Fibroblast of villous mesenchyme (primary cell): Measurements from ENCODE around the gene FMNL3. TPM values are rescaled to one million over a fixed set of nuclear protein-coding genes. Genes with fewer than 3 reads are reported as not detected.

Source experiments
- DNase-seq: peaks from one replicate; pipeline ENCODE4 v3.0.0-alpha.2; 2010; ENCODE audit warnings: low read depth
- H3K4me3 ChIP-seq: 2 replicates; pipeline ENCODE4 v1.5.1; 2011; ENCODE audit warnings: low read depth, mild to moderate bottlenecking, low read length
- total RNA-seq: library from RNA; depleted of rRNA; stranded (reverse); fragments of >200 nt; gene quantifications from 2 replicates; pipeline ENCODE4 v1.2.3, GENCODE V29; 2012
- TF ChIP-seq, protein P1 (sequence below): IDR thresholded peaks from 2 replicates; pipeline ENCODE4 v1.5.1; 2012; ENCODE audit warnings: low read depth, mild to moderate bottlenecking, low read length; ENCODE audit not compliant: insufficient read depth

Gene FMNL3
- total RNA-seq, 1 donor, result 22.5 TPM

DNA sequence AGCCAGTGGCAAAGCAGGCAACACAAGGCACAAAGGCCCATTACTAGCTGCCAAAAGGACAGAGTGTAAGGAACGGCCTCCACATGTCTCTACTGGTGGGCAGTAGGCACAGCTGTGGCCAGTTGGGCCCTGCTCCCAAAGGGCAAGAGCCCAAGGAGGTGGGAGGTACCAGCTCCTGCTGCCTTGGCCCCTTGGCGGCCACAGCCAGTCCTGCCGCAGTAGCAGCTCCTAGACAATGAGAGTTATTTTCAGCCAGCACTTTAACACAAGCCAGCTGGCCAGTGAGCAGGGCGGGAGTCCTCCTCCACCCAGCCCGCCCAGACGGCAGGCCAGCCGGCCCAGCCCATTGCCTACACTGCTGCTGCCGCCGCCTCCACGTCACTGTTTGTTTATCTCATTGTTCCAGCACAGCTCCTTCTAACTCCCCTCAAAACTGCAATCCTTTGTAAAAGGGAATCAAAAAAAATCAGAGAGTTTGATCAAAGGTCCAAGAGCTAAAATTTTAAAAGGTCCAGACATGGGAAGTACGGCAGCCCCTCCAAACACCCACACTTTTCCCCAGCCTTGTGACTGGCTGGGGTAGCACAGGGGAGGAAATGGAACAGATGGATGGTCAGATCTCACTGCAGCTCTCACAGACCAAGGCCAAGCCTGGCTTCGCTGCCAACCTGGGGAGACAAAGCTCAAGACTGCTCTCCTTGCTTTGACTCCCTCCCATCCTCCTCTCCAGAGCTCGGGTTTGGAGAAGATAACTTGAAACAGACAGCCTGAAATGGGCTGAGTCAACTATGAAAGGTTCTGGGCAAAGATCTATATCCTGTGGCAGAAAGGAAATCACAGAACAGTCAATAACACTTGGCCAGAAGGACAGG, 33.5 kb downstream of the FMNL3 start:
- peak; percentile 97 for DNase-seq
- TF ChIP-seq, protein P1, sequence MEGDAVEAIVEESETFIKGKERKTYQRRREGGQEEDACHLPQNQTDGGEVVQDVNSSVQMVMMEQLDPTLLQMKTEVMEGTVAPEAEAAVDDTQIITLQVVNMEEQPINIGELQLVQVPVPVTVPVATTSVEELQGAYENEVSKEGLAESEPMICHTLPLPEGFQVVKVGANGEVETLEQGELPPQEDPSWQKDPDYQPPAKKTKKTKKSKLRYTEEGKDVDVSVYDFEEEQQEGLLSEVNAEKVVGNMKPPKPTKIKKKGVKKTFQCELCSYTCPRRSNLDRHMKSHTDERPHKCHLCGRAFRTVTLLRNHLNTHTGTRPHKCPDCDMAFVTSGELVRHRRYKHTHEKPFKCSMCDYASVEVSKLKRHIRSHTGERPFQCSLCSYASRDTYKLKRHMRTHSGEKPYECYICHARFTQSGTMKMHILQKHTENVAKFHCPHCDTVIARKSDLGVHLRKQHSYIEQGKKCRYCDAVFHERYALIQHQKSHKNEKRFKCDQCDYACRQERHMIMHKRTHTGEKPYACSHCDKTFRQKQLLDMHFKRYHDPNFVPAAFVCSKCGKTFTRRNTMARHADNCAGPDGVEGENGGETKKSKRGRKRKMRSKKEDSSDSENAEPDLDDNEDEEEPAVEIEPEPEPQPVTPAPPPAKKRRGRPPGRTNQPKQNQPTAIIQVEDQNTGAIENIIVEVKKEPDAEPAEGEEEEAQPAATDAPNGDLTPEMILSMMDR, result peak; percentile 41
- H3K4me3 ChIP-seq, result no peak overlapping the region

DNA sequence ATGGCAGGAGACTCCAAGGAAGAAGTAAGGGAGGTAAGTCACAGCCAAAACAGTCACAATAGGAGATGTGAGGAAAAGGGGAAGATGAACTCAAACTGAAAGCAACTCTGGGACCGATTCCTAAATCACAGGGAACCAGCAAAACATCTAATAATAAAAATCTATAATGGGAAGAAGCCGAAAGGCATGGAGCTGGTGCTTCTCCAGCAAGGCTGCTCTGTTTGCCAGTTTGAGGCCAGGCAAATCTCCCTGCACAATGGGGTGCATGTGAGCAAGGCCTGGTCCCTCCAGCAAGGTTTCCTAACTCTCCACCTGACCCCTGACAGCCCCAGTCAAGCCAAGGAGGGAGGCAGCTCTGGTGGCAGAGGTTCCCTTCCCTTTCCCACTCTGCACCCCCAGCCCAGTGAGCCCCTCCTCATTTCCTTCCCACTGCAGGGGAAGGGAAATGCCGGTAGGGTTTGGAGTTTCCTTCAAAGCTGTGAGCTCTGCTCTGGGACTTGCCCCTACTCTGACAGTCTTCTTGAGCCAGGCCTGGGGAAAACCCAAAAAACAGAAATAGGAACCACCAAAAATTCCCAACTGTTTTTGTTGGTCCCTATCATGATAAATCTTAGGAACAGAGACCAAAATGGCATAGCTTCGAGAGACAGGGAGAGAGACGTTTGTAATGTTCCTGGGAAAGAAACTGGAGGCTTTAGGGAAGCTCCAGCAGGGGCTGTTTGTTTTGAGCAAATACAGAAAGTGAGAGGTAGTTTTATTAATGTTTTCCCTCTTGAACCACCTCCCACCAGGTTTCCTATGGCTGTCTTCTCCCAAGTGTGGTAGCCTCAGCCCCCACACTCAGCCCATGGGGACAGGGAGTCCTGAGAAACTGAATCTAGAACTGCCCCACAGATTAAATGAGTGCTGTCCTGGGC, 34.6 kb downstream of the FMNL3 start:
- DNase-seq, result no peak
- no peak overlapping the region for H3K4me3 ChIP-seq
- TF ChIP-seq, protein P1, result no peak

DNA sequence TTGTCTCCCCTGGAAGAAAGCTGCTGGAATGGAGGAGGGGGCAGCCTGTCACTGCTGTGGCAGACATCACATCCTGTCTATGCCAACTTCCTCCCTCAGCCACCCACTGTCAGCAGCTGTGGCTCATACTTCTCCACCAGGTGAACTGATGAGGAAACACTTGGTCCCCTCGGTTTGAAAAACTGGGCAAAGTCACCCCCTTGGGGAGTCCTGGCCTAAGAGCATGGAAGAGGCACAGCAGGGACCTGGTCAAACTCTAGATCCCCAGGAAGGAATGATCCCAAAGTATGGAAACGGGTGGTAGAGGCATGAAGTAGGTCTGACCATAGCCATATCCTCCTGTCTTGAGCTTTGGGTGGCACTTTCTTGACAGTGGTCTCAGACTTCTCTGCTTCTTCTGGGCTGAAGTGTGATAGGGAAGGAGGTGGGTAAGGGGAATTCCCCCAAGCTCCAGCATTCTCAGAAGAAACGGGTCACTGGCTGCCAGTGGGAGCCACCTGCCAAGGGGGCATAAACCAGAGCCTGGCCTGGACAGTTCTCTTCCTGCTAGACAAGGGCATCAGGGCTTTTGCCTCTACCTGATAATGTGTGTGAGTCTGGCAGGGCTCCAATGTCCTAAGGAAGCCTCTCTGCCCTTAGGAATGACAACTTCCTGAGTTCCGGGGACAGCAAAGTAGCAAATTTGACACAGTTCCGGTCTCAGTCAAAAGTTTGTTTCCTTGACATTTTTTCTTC, 36.0 kb downstream of the FMNL3 start:
- no peak for DNase-seq
- TF ChIP-seq, protein P1, result no peak

DNA sequence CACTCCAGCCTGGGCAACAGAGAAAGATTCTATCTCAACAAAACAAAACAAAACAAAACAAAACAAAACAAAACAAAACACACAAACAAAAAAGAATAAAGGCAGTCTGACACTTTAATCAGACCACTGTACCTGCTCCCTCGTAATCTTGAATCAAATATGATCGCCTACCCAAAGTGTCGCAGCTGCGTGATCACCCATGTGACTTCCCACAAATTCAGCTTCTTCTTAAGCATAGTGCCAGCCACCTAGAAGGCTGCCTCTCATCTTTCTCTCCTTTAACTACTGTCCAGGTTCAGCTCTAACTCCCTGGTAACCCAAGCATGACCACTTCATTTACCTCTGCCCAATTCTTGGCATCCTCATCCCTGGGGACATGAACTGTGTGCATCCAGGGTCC, 37.4 kb downstream of the FMNL3 start:
- TF ChIP-seq, protein P1, result no peak
- no peak overlapping the region for H3K4me3 ChIP-seq
- DNase-seq, result no peak

More for the DNA sequence above, 36.0 kb downstream of the FMNL3 start:
- H3K4me3 ChIP-seq, result no peak overlapping the region

DNA sequence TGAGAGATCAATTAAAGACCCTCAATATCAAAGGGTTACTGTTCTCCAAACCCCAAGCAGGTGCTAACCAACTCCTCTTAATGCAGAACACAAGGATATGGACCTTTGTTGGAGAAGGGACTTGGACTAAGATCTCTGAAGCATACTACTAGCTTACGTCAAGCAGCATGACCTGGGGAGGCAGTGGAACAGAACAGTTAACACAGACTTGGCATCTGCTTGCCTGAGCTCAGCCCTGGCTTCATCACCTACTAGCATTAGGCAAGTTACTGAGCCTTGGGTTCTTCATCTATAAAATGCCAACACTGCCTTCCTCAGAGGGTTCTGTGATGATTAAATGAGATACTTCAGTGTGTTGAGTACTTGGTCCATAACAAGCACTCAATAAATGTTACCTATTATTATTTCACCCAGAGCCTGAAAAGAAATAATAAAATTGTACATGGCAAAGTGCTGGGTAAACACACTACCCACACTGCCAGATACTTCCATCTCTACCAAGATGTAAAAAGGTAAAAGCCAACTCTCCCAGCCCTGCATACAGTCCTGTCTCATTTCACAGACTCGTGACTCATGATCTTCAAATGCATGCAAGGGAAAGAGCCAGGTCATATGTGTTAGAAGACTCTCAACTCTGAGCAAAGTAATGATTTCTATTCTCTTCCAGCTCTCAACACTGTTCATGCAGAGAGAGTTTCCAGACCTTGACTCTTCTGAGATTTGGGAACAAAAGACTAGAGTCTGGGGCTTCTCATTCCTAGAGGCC, 39.7 kb downstream of the FMNL3 start:
- H3K4me3 ChIP-seq, result no peak overlapping the region
- TF ChIP-seq, protein P1, result no peak
- no peak for DNase-seq

DNA sequence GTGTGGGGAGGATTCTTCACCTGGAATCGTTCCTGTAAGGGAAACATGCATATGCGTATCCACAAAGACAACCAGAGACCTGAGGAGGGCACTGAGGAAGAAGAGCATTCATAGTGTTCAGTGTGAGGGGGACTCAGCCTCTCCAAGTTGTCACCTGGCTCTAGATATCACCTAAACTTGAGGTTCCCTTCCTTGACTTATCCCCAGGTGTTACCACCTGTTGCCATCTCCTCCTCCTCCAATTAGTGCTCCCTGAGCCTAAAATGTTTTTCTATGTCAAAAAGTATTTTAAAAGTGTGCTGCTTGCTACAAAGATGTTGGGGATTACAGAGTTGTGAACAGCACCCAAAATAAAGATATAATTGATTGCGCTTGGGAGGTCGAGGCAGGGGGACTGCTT, 41.0 kb downstream of the FMNL3 start:
- H3K4me3 ChIP-seq, result no peak overlapping the region
- no peak for DNase-seq
- TF ChIP-seq, protein P1, result no peak
